Measurements from ENCODE around the gene RPL6.

Gene RPL6

DNA sequence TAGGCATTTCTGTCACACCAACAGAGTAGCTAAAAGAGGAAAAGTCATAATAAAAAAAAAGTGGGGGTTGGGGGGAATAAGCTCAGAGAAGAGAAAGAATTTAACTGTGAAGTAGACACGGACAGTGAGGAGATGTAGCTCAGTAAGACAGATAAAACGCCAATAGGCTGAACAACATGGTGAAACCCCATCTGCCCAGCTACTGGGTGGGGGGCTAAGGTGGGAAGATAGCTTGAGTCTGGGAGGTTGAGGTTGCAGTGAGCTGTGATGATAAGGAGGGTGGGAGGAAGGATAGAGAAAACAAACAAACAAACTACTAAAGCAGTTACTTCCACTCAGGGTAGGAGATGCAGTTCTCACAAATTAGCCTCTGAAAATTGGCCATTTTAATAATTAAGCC, 52.2 kb downstream of the RPL6 start:
- H3K4me3 ChIP-seq (ENCODE audit: low read depth, low read length): no peak overlapping the region
- TF ChIP-seq, protein P1, sequence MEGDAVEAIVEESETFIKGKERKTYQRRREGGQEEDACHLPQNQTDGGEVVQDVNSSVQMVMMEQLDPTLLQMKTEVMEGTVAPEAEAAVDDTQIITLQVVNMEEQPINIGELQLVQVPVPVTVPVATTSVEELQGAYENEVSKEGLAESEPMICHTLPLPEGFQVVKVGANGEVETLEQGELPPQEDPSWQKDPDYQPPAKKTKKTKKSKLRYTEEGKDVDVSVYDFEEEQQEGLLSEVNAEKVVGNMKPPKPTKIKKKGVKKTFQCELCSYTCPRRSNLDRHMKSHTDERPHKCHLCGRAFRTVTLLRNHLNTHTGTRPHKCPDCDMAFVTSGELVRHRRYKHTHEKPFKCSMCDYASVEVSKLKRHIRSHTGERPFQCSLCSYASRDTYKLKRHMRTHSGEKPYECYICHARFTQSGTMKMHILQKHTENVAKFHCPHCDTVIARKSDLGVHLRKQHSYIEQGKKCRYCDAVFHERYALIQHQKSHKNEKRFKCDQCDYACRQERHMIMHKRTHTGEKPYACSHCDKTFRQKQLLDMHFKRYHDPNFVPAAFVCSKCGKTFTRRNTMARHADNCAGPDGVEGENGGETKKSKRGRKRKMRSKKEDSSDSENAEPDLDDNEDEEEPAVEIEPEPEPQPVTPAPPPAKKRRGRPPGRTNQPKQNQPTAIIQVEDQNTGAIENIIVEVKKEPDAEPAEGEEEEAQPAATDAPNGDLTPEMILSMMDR (conservative IDR thresholded peaks at IDR 0.05; ENCODE audit: low read depth, low read length): no peak
- no peak for DNase-seq (ENCODE audit: low read depth)
